Measurements from ENCODE around the gene PDGFD. TPM values are rescaled to one million over a fixed set of nuclear protein-coding genes. Genes with fewer than 3 reads are reported as not detected.

The PDGFD gene
- total and polyA plus RNA-seq, 2 experiments from 2014 or later: 1.9 to 4.5 TPM

DNA sequence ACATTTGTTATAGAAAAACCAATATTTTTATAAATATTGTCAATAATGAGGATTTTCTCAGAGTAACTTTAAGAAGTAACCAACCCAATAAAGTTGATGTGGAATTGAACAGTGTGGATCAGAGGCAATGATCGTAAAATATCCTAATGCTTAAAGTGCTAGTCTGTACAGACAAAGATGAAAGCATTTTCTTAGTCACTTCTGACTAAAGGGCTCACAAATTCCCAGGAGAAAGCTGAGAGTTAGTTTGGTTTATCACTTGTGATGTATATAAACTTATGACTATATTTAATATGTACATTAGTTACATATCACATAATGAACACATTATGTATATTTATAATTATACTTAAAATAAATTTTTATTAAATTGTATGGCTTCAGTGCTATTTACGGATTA, 152.9 kb downstream of the PDGFD start:
- H3K27ac ChIP-seq (ENCODE audit: low read depth): no peak overlapping the region
- no peaks in the 10 kb centered on the region for H3K27me3 Mint-ChIP-seq (ENCODE audit: insufficient read depth, low read depth, poor library complexity)
- no peak overlapping the region for H3K4me3 ChIP-seq
- H3F3A ChIP-seq (replicated peaks; ENCODE audit: low read depth): no peaks in the 10 kb centered on the region
- no peak overlapping the region for H3K4me3 Mint-ChIP-seq
- DNase-seq (ENCODE audit: low spot score): no peak
- H3K9me2 ChIP-seq (ENCODE audit: insufficient read depth): no peaks in the 10 kb centered on the region
- TF ChIP-seq, protein P1, sequence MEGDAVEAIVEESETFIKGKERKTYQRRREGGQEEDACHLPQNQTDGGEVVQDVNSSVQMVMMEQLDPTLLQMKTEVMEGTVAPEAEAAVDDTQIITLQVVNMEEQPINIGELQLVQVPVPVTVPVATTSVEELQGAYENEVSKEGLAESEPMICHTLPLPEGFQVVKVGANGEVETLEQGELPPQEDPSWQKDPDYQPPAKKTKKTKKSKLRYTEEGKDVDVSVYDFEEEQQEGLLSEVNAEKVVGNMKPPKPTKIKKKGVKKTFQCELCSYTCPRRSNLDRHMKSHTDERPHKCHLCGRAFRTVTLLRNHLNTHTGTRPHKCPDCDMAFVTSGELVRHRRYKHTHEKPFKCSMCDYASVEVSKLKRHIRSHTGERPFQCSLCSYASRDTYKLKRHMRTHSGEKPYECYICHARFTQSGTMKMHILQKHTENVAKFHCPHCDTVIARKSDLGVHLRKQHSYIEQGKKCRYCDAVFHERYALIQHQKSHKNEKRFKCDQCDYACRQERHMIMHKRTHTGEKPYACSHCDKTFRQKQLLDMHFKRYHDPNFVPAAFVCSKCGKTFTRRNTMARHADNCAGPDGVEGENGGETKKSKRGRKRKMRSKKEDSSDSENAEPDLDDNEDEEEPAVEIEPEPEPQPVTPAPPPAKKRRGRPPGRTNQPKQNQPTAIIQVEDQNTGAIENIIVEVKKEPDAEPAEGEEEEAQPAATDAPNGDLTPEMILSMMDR (conservative IDR thresholded peaks at IDR 0.05; ENCODE audit: low read depth in 2 of 2): no peak
- TF ChIP-seq JUNB (IDR thresholded peaks at IDR 0.05; ENCODE audit: unreplicated experiment) (no peak), REST (IDR thresholded peaks at IDR 0.05; ENCODE audit: unreplicated experiment) (no peak), ZNF114 (CRISPR knock-in tag; IDR thresholded peaks at IDR 0.05) (no peak), EZH2phosphoT487 (IDR thresholded peaks at IDR 0.05; ENCODE audit: unreplicated experiment) (no peak), CREB1 (CRISPR knock-in tag; IDR thresholded peaks at IDR 0.05; ENCODE audit: low read depth) (no peak), ZNF331 (CRISPR knock-in tag; IDR thresholded peaks at IDR 0.05; ENCODE audit: low read depth) (no peak), ZNF462 (CRISPR knock-in tag; IDR thresholded peaks at IDR 0.05) (no peak), NANOG (IDR thresholded peaks at IDR 0.05; ENCODE audit: borderline replicate concordance) (no peak), STAT1 (IDR thresholded peaks at IDR 0.05; ENCODE audit: unreplicated experiment) (no peak), EZH2 (IDR thresholded peaks at IDR 0.05; ENCODE audit: low read depth, unreplicated experiment) (no peak), ETS1 (IDR thresholded peaks at IDR 0.05) (no peak), POLR2AphosphoS5 (IDR thresholded peaks at IDR 0.05; ENCODE audit: low read depth) (no peak)
- H3K9me3 Mint-ChIP-seq: no peaks in the 10 kb centered on the region
- peaks cover 3% of the 10 kb centered on the region; the same call in 2 of the 3 replicates for H3K4me1 Mint-ChIP-seq
- no peak for ATAC-seq
- no peaks in the 10 kb centered on the region for H4K20me1 ChIP-seq (replicated peaks; ENCODE audit: insufficient read depth)
- H3K4me2 ChIP-seq: no peak overlapping the region
- no peak overlapping the region for H3K27ac Mint-ChIP-seq
- H2AFZ ChIP-seq: no peak overlapping the region
- no peaks in the 10 kb centered on the region for H3K36me3 Mint-ChIP-seq (ENCODE audit: low read depth)
- no peaks in the 10 kb centered on the region for H3K27me3 ChIP-seq (ENCODE audit: insufficient read depth)
- H3K4me1 ChIP-seq (ENCODE audit: insufficient read depth): no peaks in the 10 kb centered on the region
- no peaks in the 10 kb centered on the region for H3K79me2 ChIP-seq (replicated peaks; ENCODE audit: insufficient read depth)
- H3K36me3 ChIP-seq (ENCODE audit: insufficient read depth): no peaks in the 10 kb centered on the region
